IMR-90 (cell line): ENCODE measurements around the gene OR5C1. TPM values are rescaled to one million over a fixed set of nuclear protein-coding genes. Genes with fewer than 3 reads are reported as not detected.
A peak's percentile ranks its signal among the peaks of the same experiment; 100 is the strongest.

Source experiments
- ATAC-seq: fragments of 200-7000 bp; cut with Tn5 transposase; 2 replicates; pipeline ENCODE4 v1.9.1; 2020; ENCODE audit warnings: low read depth, mild to moderate bottlenecking, moderate library complexity
- BruUV-seq: library from RNA; stranded (reverse); fragments of 400-500 nt; replicated peaks from 2 replicates; lab custom pipeline; 2021; lab: Mats Ljungman, UMichigan
- CTCF ChIA-PET: fragments of 300-600 bp; formaldehyde crosslinking; extraction: SDS; loops from one replicate; lab custom pipeline; 2021; ENCODE audit warnings: antibody characterized with exemption; lab: Yijun Ruan, JAX
- POLR2A ChIA-PET: fragments of 300-600 bp; sonication (Branson Sonifier 250); formaldehyde crosslinking; loops from one replicate; lab custom pipeline; 2022; ENCODE audit warnings: antibody characterized with exemption; ENCODE audit not compliant: unreplicated experiment; lab: Charles Lee
- DNase-seq: peaks from one replicate; pipeline ENCODE4 v3.0.0; 2013
- H2AFZ ChIP-seq: replicated peaks from 2 replicates; pipeline ENCODE3; 2013; ENCODE audit warnings: low read length, mild to moderate bottlenecking; ENCODE audit not compliant: poor library complexity
- H2AK5ac ChIP-seq: 2 replicates; pipeline ENCODE4 v1.6.1; 2013; ENCODE audit warnings: low read depth, low read length, inconsistent platforms
- H2AK9ac ChIP-seq: replicated peaks from 2 replicates; pipeline ENCODE3; 2013; ENCODE audit warnings: mild to moderate bottlenecking, low read depth, low read length, moderate library complexity; ENCODE audit not compliant: poor library complexity
- H2BK120ac ChIP-seq: 2 replicates; pipeline ENCODE4 v1.6.1; 2013; ENCODE audit warnings: low read depth, low read length, inconsistent platforms
- H2BK15ac ChIP-seq: 3 replicates; pipeline ENCODE4 v1.6.1; 2013; ENCODE audit warnings: low read depth, low read length, inconsistent platforms
- H2BK20ac ChIP-seq: 2 replicates; pipeline ENCODE4 v1.6.1; 2013; ENCODE audit warnings: low read depth, mild to moderate bottlenecking, inconsistent platforms, low read length, moderate library complexity
- H2BK5ac ChIP-seq: 2 replicates; pipeline ENCODE4 v1.6.1; 2013; ENCODE audit warnings: mild to moderate bottlenecking, low read depth, low read length, inconsistent platforms; ENCODE audit not compliant: poor library complexity, severe bottlenecking
- H3K14ac ChIP-seq: replicated peaks from 2 replicates; pipeline ENCODE4 v1.6.1; 2013; ENCODE audit warnings: low read depth, low read length, inconsistent platforms
- H3K18ac ChIP-seq: 2 replicates; pipeline ENCODE4 v1.6.1; 2013; ENCODE audit warnings: low read depth, low read length, control low read depth
- H3K23ac ChIP-seq: 2 replicates; pipeline ENCODE4 v1.6.1; 2013; ENCODE audit warnings: low read depth, low read length, inconsistent platforms
- H3K27ac ChIP-seq: 2 replicates; pipeline ENCODE4 v1.5.1; 2013; ENCODE audit warnings: mild to moderate bottlenecking, control low read depth, low read length; ENCODE audit not compliant: insufficient read depth
- H3K27me3 ChIP-seq: 2 replicates; pipeline ENCODE4 v1.6.1; 2013; ENCODE audit warnings: low read length; ENCODE audit not compliant: control insufficient read depth, insufficient read depth
- H3K36me3 ChIP-seq: 2 replicates; pipeline ENCODE4 v1.6.1; 2013; ENCODE audit warnings: low read length, mixed read lengths; ENCODE audit not compliant: control insufficient read depth, insufficient read depth
- H3K4ac ChIP-seq: 2 replicates; pipeline ENCODE4 v1.6.1; 2013; ENCODE audit warnings: low read depth, low read length, inconsistent platforms
- H3K4me1 ChIP-seq: 2 replicates; pipeline ENCODE4 v1.6.1; 2013; ENCODE audit warnings: low read length, mixed read lengths; ENCODE audit not compliant: control insufficient read depth, insufficient read depth
- H3K4me2 ChIP-seq: 2 replicates; pipeline ENCODE4 v1.6.1; 2013; ENCODE audit warnings: low read depth, mild to moderate bottlenecking, control low read depth, low read length, moderate library complexity
- H3K4me3 ChIP-seq: 2 replicates; pipeline ENCODE4 v1.5.1; 2013; ENCODE audit warnings: low read depth, mild to moderate bottlenecking, control low read depth, low read length, moderate library complexity; ENCODE audit not compliant: insufficient read depth
- H3K56ac ChIP-seq: 2 replicates; pipeline ENCODE4 v1.6.1; 2013; ENCODE audit warnings: low read length, inconsistent platforms; ENCODE audit not compliant: insufficient read depth; ENCODE audit errors: extremely low read depth
- H3K79me1 ChIP-seq, 2 experiments: 2 replicates each; pipeline ENCODE4 v1.6.1; 2013; ENCODE audit warnings: low read length in 2 of 2, inconsistent platforms in 1 of 2, low read depth in 1 of 2
- H3K9ac ChIP-seq: 2 replicates; pipeline ENCODE4 v1.6.1; 2013; ENCODE audit warnings: low read depth, low read length, control low read depth
- H3K9me1 ChIP-seq: 2 replicates; pipeline ENCODE4 v1.6.1; 2013; ENCODE audit warnings: low read length, inconsistent platforms; ENCODE audit not compliant: insufficient read depth
- H3K9me3 ChIP-seq: 2 replicates; pipeline ENCODE4 v1.6.1; 2013; ENCODE audit warnings: low read length; ENCODE audit not compliant: control insufficient read depth, insufficient read depth
- H4K20me1 ChIP-seq: 2 replicates; pipeline ENCODE4 v1.6.1; 2013; ENCODE audit warnings: low read length, inconsistent platforms; ENCODE audit not compliant: insufficient read depth
- H4K5ac ChIP-seq: 2 replicates; pipeline ENCODE4 v1.6.1; 2013; ENCODE audit warnings: mild to moderate bottlenecking, low read depth, low read length, control low read depth
- H4K8ac ChIP-seq, 2 experiments: 2 replicates each; pipeline ENCODE4 v1.6.1; 2013; ENCODE audit warnings: low read depth in 2 of 2, low read length in 2 of 2, control low read depth in 1 of 2, inconsistent platforms in 1 of 2
- H4K91ac ChIP-seq: 2 replicates; pipeline ENCODE4 v1.6.1; 2013; ENCODE audit warnings: low read depth, low read length, inconsistent platforms; ENCODE audit not compliant: insufficient read depth
- BHLHE40 ChIP-seq: fragments of 150-350 bp; IDR thresholded peaks from 2 replicates; pipeline ENCODE4 v1.6.1; 2016; ENCODE audit warnings: mild to moderate bottlenecking, low read depth, low read length
- FOS ChIP-seq: fragments of 150-350 bp; IDR thresholded peaks from 2 replicates; pipeline ENCODE4 v1.6.1; 2016; ENCODE audit warnings: low read depth, low read length
- MAFK ChIP-seq: IDR thresholded peaks from 2 replicates; pipeline ENCODE4 v1.6.1; 2012; ENCODE audit warnings: low read depth, low read length, improper control_type of control experiment
- MXI1 ChIP-seq: IDR thresholded peaks from 2 replicates; pipeline ENCODE4 v1.6.1; 2012; ENCODE audit warnings: low read depth, mild to moderate bottlenecking, low read length, moderate library complexity, borderline replicate concordance
- NFE2L2 ChIP-seq: fragments of 150-350 bp; IDR thresholded peaks from 2 replicates; pipeline ENCODE4 v1.6.1; 2016; ENCODE audit warnings: low read depth, mild to moderate bottlenecking, low read length
- POLR2A ChIP-seq: IDR thresholded peaks from 2 replicates; pipeline ENCODE4 v1.6.1; 2012; ENCODE audit warnings: mild to moderate bottlenecking, low read depth, low read length
- RFX5 ChIP-seq: IDR thresholded peaks from 2 replicates; pipeline ENCODE4 v1.8.0; 2012; ENCODE audit warnings: low read depth, mild to moderate bottlenecking, low read length, moderate library complexity
- SMC3 ChIP-seq: fragments of 150-350 bp; IDR thresholded peaks from 2 replicates; pipeline ENCODE4 v1.6.1; 2016; ENCODE audit warnings: low read depth, mild to moderate bottlenecking, antibody characterized with exemption, low read length, moderate library complexity
- dilution Hi-C: fragments of 300-500 bp; cut with HindIII; formaldehyde crosslinking; loops from one replicate; pipeline ENCODE4 v1.14.3; 2018; ENCODE audit warnings: low sequenced_read_pairs; ENCODE audit not compliant: unreplicated experiment
- in situ Hi-C: fragments of 300-500 bp; cut with MboI; formaldehyde crosslinking; loops from 3 replicates; pipeline ENCODE4 v1.14.3; 2019; ENCODE audit warnings: low sequenced_read_pairs, inconsistent platforms, mixed read lengths
- intact Hi-C: fragments of 100-400 bp; cut with micrococcal nuclease; formaldehyde crosslinking; loops from 2 replicates; pipeline ENCODE4 v1.10.0; 2022
- polyA plus RNA-seq, 3 experiments: library from polyadenylated mRNA; depleted of rRNA; stranded (reverse); fragments of >200 nt; gene quantifications; 2 replicates each; pipeline ENCODE4 v1.2.3, GENCODE V29; 2012; ENCODE audit warnings: low replicate concordance in 1 of 3
- total RNA-seq: library from RNA; depleted of rRNA; stranded (reverse); fragments of >200 nt; gene quantifications from 2 replicates; pipeline ENCODE4 v1.2.3, GENCODE V29; 2012
- TF ChIP-seq, protein P1 (sequence below): fragments of 150-350 bp; IDR thresholded peaks from 2 replicates; pipeline ENCODE4 v1.6.1; 2016; ENCODE audit warnings: low read depth, mild to moderate bottlenecking, low read length, moderate library complexity, borderline replicate concordance

Gene OR5C1
- total and polyA plus RNA-seq, 2 of the 4 experiments (the other 2 are of a cell fraction) = not detected

DNA sequence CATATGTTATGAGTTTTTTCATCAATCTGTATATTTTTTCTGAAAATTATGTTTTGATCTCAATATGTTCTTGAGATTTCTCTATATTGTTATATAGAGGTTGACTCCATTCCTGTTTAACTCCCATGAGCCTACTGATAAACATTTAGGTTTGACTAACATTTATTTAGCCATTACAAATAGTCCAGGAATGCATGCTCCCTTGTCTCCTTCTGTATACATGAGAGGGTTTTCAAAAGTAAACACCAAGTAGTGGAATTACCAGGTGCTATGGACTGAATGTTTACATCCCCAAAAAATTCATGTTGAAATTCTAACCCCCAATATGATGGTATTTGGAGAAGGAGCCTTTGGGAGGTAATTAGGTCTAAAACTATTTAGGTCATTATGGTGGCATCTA is 3.5 kb upstream of the OR5C1 start:
- Histone ChIP-seq H3K56ac (peak overlapping the region; percentile 56; the same call in 1 of the 2 replicates), H3K4ac (peak overlapping the region; percentile 92), H3K4me2 (peak overlapping the region; percentile 62), H4K8ac (peak overlapping the region; percentile 71 to 87), H2AK9ac (no peak overlapping the region), H3K9ac (no peak overlapping the region), H2AK5ac (no peak overlapping the region), H3K18ac (peak overlapping the region; percentile 99; the same call in 1 of the 2 replicates), H3K79me1 (no peaks in the 10 kb centered on the region), H2BK15ac (peak overlapping the region; percentile 95; the same call in 1 of the 3 replicates), H3K27ac (peak overlapping the region; percentile 88), H2BK5ac (peak overlapping the region; percentile 91), H4K20me1 (no peaks in the 10 kb centered on the region), H4K91ac (peak overlapping the region; percentile 95; the same call in 1 of the 2 replicates), H4K5ac (no peak overlapping the region), H3K14ac (no peak overlapping the region), H3K4me3 (no peak overlapping the region), H3K9me1 (peaks cover 15% of the 10 kb centered on the region), H2BK120ac (peak overlapping the region; percentile 93), H2AFZ (no peak overlapping the region), H3K9me3 (no peaks in the 10 kb centered on the region), H3K23ac (no peak overlapping the region), H3K36me3 (no peaks in the 10 kb centered on the region), H3K4me1 (peaks cover 13% of the 10 kb centered on the region), H3K27me3 (no peaks in the 10 kb centered on the region), H2BK20ac (peak overlapping the region; percentile 93)
- ChIA-PET POLR2A (no interaction called here), CTCF (no interaction called here)
- dilution Hi-C loops = no loop called here
- ATAC-seq (peak; percentile 93), DNase-seq (peak; percentile 68)
- intact Hi-C loops = no loop called here
- in situ Hi-C loops = no loop called here
- TF ChIP-seq RFX5 (no peak), MXI1 (no peak), BHLHE40 (no peak), FOS (no peak), POLR2A (no peak), NFE2L2 (no peak), SMC3 (no peak), MAFK (no peak)
- TF ChIP-seq, protein P1, sequence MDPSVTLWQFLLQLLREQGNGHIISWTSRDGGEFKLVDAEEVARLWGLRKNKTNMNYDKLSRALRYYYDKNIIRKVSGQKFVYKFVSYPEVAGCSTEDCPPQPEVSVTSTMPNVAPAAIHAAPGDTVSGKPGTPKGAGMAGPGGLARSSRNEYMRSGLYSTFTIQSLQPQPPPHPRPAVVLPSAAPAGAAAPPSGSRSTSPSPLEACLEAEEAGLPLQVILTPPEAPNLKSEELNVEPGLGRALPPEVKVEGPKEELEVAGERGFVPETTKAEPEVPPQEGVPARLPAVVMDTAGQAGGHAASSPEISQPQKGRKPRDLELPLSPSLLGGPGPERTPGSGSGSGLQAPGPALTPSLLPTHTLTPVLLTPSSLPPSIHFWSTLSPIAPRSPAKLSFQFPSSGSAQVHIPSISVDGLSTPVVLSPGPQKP = no peak
- no TSS peak for BruUV-seq
